Measurements from ENCODE around the gene IFT80.
"Not testable (repeated sequence)": the region's sequence is repeated elsewhere in the genome, so short reads cannot be mapped to it uniquely, and the experiment has no call there.

IFT80 gene

GRCh38 chr3:160370987-160371857 lies 27.8 kb downstream of the IFT80 start:
- Histone ChIP-seq H2AFZ (ENCODE audit: low read depth, low read length) (no peak overlapping the region), H3K27me3 (ENCODE audit: insufficient read depth, low read length) (no peaks in the 10 kb centered on the region), H3K4me3 (ENCODE audit: low read length) (no peak overlapping the region), H3K9me3 (ENCODE audit: low read length) (peaks cover 6% of the 10 kb centered on the region), H3K36me3 (ENCODE audit: insufficient read depth, low read length) (peaks cover 23% of the 10 kb centered on the region), H3K4me1 (ENCODE audit: insufficient read depth, low read length) (no peaks in the 10 kb centered on the region)

GRCh38 chr3:160369784-160370183 lies 29.2 kb downstream of the IFT80 start:
- no peak overlapping the region for H2AFZ ChIP-seq (ENCODE audit: low read depth, low read length)
- H3K9me3 ChIP-seq (ENCODE audit: low read length): peaks cover 6% of the 10 kb centered on the region
- H3K27me3 ChIP-seq (ENCODE audit: insufficient read depth, low read length): no peaks in the 10 kb centered on the region
- H3K4me3 ChIP-seq (ENCODE audit: low read length): no peak overlapping the region
- peaks cover 17% of the 10 kb centered on the region for H3K36me3 ChIP-seq (ENCODE audit: insufficient read depth, low read length)
- H3K4me1 ChIP-seq (ENCODE audit: insufficient read depth, low read length): no peaks in the 10 kb centered on the region

GRCh38 chr3:160368804-160369203 lies 30.2 kb downstream of the IFT80 start:
- Histone ChIP-seq H2AFZ (ENCODE audit: low read depth, low read length) (no peak overlapping the region), H3K36me3 (ENCODE audit: insufficient read depth, low read length) (peaks cover 10% of the 10 kb centered on the region), H3K4me1 (ENCODE audit: insufficient read depth, low read length) (no peaks in the 10 kb centered on the region), H3K27me3 (ENCODE audit: insufficient read depth, low read length) (no peaks in the 10 kb centered on the region), H3K9me3 (ENCODE audit: low read length) (peaks cover 3% of the 10 kb centered on the region), H3K4me3 (ENCODE audit: low read length) (no peak overlapping the region)

GRCh38 chr3:160365869-160366522 lies 33.0 kb downstream of the IFT80 start:
- H3K4me3 ChIP-seq (ENCODE audit: low read length): no peak overlapping the region
- H2AFZ ChIP-seq (ENCODE audit: low read depth, low read length): no peak overlapping the region
- H3K36me3 ChIP-seq (ENCODE audit: insufficient read depth, low read length): peaks cover 5% of the 10 kb centered on the region
- no peaks in the 10 kb centered on the region for H3K9me3 ChIP-seq (ENCODE audit: low read length)
- no peaks in the 10 kb centered on the region for H3K4me1 ChIP-seq (ENCODE audit: insufficient read depth, low read length)
- no peaks in the 10 kb centered on the region for H3K27me3 ChIP-seq (ENCODE audit: insufficient read depth, low read length)

- peaks cover 10% of the 10 kb centered on the region for H3K36me3 ChIP-seq (ENCODE audit: insufficient read depth, low read length)
- H3K4me3 ChIP-seq (ENCODE audit: low read length); H2AFZ ChIP-seq (ENCODE audit: low read depth, low read length); H3K4me1 ChIP-seq (ENCODE audit: insufficient read depth, low read length); H3K27me3 ChIP-seq (ENCODE audit: insufficient read depth, low read length); H3K9me3 ChIP-seq (ENCODE audit: low read length): not testable (repeated sequence)
These were observed 36.1 kb downstream of the IFT80 start for GRCh38 chr3:160362896-160363295.

- Histone ChIP-seq H3K27me3 (ENCODE audit: insufficient read depth, low read length) (no peaks in the 10 kb centered on the region), H3K4me1 (ENCODE audit: insufficient read depth, low read length) (no peaks in the 10 kb centered on the region), H2AFZ (ENCODE audit: low read depth, low read length) (no peak overlapping the region), H3K4me3 (ENCODE audit: low read length) (no peak overlapping the region), H3K36me3 (ENCODE audit: insufficient read depth, low read length) (peaks cover 28% of the 10 kb centered on the region), H3K9me3 (ENCODE audit: low read length) (no peaks in the 10 kb centered on the region)
These were observed 43.2 kb downstream of the IFT80 start for GRCh38 chr3:160355826-160356225.

- Histone ChIP-seq H3K27me3 (ENCODE audit: insufficient read depth, low read length) (no peaks in the 10 kb centered on the region), H3K9me3 (ENCODE audit: low read length) (no peaks in the 10 kb centered on the region), H3K36me3 (ENCODE audit: insufficient read depth, low read length) (peaks cover 2% of the 10 kb centered on the region), H2AFZ (ENCODE audit: low read depth, low read length) (no peak overlapping the region), H3K4me1 (ENCODE audit: insufficient read depth, low read length) (no peaks in the 10 kb centered on the region), H3K4me3 (ENCODE audit: low read length) (no peak overlapping the region)
These were observed 52.5 kb downstream of the IFT80 start for GRCh38 chr3:160346511-160346910.

GRCh38 chr3:160343132-160343531 lies 55.9 kb downstream of the IFT80 start:
- Histone ChIP-seq H3K4me3 (ENCODE audit: low read length) (no peak overlapping the region), H3K27me3 (ENCODE audit: insufficient read depth, low read length) (no peaks in the 10 kb centered on the region), H3K4me1 (ENCODE audit: insufficient read depth, low read length) (no peaks in the 10 kb centered on the region), H3K36me3 (ENCODE audit: insufficient read depth, low read length) (no peaks in the 10 kb centered on the region), H3K9me3 (ENCODE audit: low read length) (no peaks in the 10 kb centered on the region), H2AFZ (ENCODE audit: low read depth, low read length) (no peak overlapping the region)

GRCh38 chr3:160340351-160340750 lies 58.7 kb downstream of the IFT80 start:
- H3K9me3 ChIP-seq (ENCODE audit: low read length): no peaks in the 10 kb centered on the region
- no peak overlapping the region for H2AFZ ChIP-seq (ENCODE audit: low read depth, low read length)

GRCh38 chr3:160331127-160331937 lies 67.7 kb downstream of the IFT80 start:
- Histone ChIP-seq H3K27me3 (ENCODE audit: insufficient read depth, low read length) (no peaks in the 10 kb centered on the region), H3K4me3 (ENCODE audit: low read length) (no peak overlapping the region), H3K4me1 (ENCODE audit: insufficient read depth, low read length) (no peaks in the 10 kb centered on the region), H2AFZ (ENCODE audit: low read depth, low read length) (no peak overlapping the region), H3K36me3 (ENCODE audit: insufficient read depth, low read length) (no peaks in the 10 kb centered on the region), H3K9me3 (ENCODE audit: low read length) (no peaks in the 10 kb centered on the region)

More at GRCh38 chr3:160340351-160340750, 58.7 kb downstream of the IFT80 start:
- no peaks in the 10 kb centered on the region for H3K27me3 ChIP-seq (ENCODE audit: insufficient read depth, low read length)
- no peak overlapping the region for H3K4me3 ChIP-seq (ENCODE audit: low read length)
- no peaks in the 10 kb centered on the region for H3K4me1 ChIP-seq (ENCODE audit: insufficient read depth, low read length)
- no peaks in the 10 kb centered on the region for H3K36me3 ChIP-seq (ENCODE audit: insufficient read depth, low read length)

- H2AFZ ChIP-seq (ENCODE audit: low read depth, low read length): no peak overlapping the region
- H3K27me3 ChIP-seq (ENCODE audit: insufficient read depth, low read length): no peaks in the 10 kb centered on the region
- no peaks in the 10 kb centered on the region for H3K36me3 ChIP-seq (ENCODE audit: insufficient read depth, low read length)
- H3K4me1 ChIP-seq (ENCODE audit: insufficient read depth, low read length): no peaks in the 10 kb centered on the region
- H3K4me3 ChIP-seq (ENCODE audit: low read length): no peak overlapping the region
- no peaks in the 10 kb centered on the region for H3K9me3 ChIP-seq (ENCODE audit: low read length)
These were observed 68.3 kb downstream of the IFT80 start for GRCh38 chr3:160330690-160331089.

GRCh38 chr3:160330109-160330508 lies 68.9 kb downstream of the IFT80 start:
- no peaks in the 10 kb centered on the region for H3K27me3 ChIP-seq (ENCODE audit: insufficient read depth, low read length)
- no peaks in the 10 kb centered on the region for H3K36me3 ChIP-seq (ENCODE audit: insufficient read depth, low read length)
- no peak overlapping the region for H2AFZ ChIP-seq (ENCODE audit: low read depth, low read length)
- no peaks in the 10 kb centered on the region for H3K9me3 ChIP-seq (ENCODE audit: low read length)
- H3K4me3 ChIP-seq (ENCODE audit: low read length): no peak overlapping the region
- no peaks in the 10 kb centered on the region for H3K4me1 ChIP-seq (ENCODE audit: insufficient read depth, low read length)

GRCh38 chr3:160326286-160326685 lies 72.7 kb downstream of the IFT80 start:
- not testable (repeated sequence) for H3K4me1 ChIP-seq (ENCODE audit: insufficient read depth, low read length); H3K9me3 ChIP-seq (ENCODE audit: low read length); H3K27me3 ChIP-seq (ENCODE audit: insufficient read depth, low read length); H2AFZ ChIP-seq (ENCODE audit: low read depth, low read length); H3K36me3 ChIP-seq (ENCODE audit: insufficient read depth, low read length); H3K4me3 ChIP-seq (ENCODE audit: low read length)

Data from neuron (in vitro differentiated cells).